HG03039 (cell line): ENCODE results near the gene SUPT5H.

ENCODE experiments used
- ATAC-seq: cut with Tn5 transposase; IDR thresholded peaks from one replicate; pipeline ENCODE4 v1.9.1; 2021; ENCODE audit warnings: mild to moderate bottlenecking, moderate library complexity; ENCODE audit not compliant: unreplicated experiment

Gene SUPT5H

GRCh38 chr19:39409208-39410016, 36.0 kb upstream of the SUPT5H start:
- no peak for ATAC-seq

- ATAC-seq = no peak
Measured at GRCh38 chr19:39410017-39410830, 35.2 kb upstream of the SUPT5H start.

GRCh38 chr19:39410831-39411080, 34.6 kb upstream of the SUPT5H start:
- ATAC-seq = no peak

- ATAC-seq = no peak
Measured at GRCh38 chr19:39411081-39411831, 34.1 kb upstream of the SUPT5H start.

- ATAC-seq = peak; percentile 16
Measured at GRCh38 chr19:39411832-39412099, 33.6 kb upstream of the SUPT5H start.

- peak; percentile 41 for ATAC-seq
Measured at GRCh38 chr19:39412100-39412866, 33.1 kb upstream of the SUPT5H start, which contains the start of gene PLEKHG2. Gene PLEKHG2 (plus strand): TSS chr19:39412669. CDS start chr19:39414087, 1,418 bp downstream.

- ATAC-seq = no peak
Measured at GRCh38 chr19:39412867-39413271, 32.5 kb upstream of the SUPT5H start.

GRCh38 chr19:39413272-39413910, 32.0 kb upstream of the SUPT5H start:
- ATAC-seq = no peak

- no peak for ATAC-seq
Measured at GRCh38 chr19:39413911-39414608, 31.3 kb upstream of the SUPT5H start.

GRCh38 chr19:39415111-39416046, 30.0 kb upstream of the SUPT5H start:
- ATAC-seq = no peak

- no peak for ATAC-seq
Measured at GRCh38 chr19:39416152-39417120, 28.9 kb upstream of the SUPT5H start.

- no peak for ATAC-seq
Measured at GRCh38 chr19:39417463-39418181, 27.8 kb upstream of the SUPT5H start.

- ATAC-seq = no peak
Measured at GRCh38 chr19:39419003-39419402, 26.4 kb upstream of the SUPT5H start.

- no peak for ATAC-seq
Measured at GRCh38 chr19:39420769-39421168, 24.6 kb upstream of the SUPT5H start.

GRCh38 chr19:39422020-39422419, 23.4 kb upstream of the SUPT5H start:
- no peak for ATAC-seq

GRCh38 chr19:39423258-39424086, 21.9 kb upstream of the SUPT5H start:
- no peak for ATAC-seq
